Measurements from ENCODE around the gene TCF4. TPM values are rescaled to one million over a fixed set of nuclear protein-coding genes. Genes with fewer than 3 reads are reported as not detected.

TCF4 gene
- total RNA-seq, 1 experiment from 2014 or later: 93.7 TPM

- Histone ChIP-seq H3K9me3 (no peaks in the 10 kb centered on the region), H3K36me3 (ENCODE audit: control insufficient read depth, insufficient read depth, low read length) (no peaks in the 10 kb centered on the region), H3K27me3 (replicated peaks; ENCODE audit: control insufficient read depth, insufficient read depth, low read length) (no peaks in the 10 kb centered on the region), H3K4me1 (0 out of 2 replicates have a peak, but pooled peaks cover under 1% of the 10 kb centered on the region), H3K4me3 (ENCODE audit: low read depth, low read length) (no peak overlapping the region)
- no peak for TF ChIP-seq CTCF (IDR thresholded peaks at IDR 0.05; ENCODE audit: insufficient read depth in 1 of 2, low read depth in 1 of 2, low read length in 1 of 2, severe bottlenecking in 1 of 2, unreplicated experiment in 1 of 2)
- Mint-ChIP-seq H3K9me3 (ENCODE audit: unreplicated experiment) (no peaks in the 10 kb centered on the region), H3K27ac (ENCODE audit: unreplicated experiment) (no peak overlapping the region), H3K36me3 (ENCODE audit: insufficient read depth, unreplicated experiment) (peaks cover 6% of the 10 kb centered on the region), H3K27me3 (ENCODE audit: insufficient read depth, unreplicated experiment) (no peaks in the 10 kb centered on the region), H3K4me3 (ENCODE audit: unreplicated experiment) (no peak overlapping the region), H3K4me1 (ENCODE audit: low read depth, unreplicated experiment) (peaks cover 9% of the 10 kb centered on the region)
- intact Hi-C loops (cut with micrococcal nuclease; ENCODE audit: unreplicated experiment): no loop called here
- ChIA-PET POLR2A (no interaction called here), CTCF (no interaction called here)
- DNase-seq: no peak
- no TSS peak for BruUV-seq (replicated peaks)
Observed at GRCh38 chr18:55489034-55489986, 98.7 kb downstream of the TCF4 start.

DNA sequence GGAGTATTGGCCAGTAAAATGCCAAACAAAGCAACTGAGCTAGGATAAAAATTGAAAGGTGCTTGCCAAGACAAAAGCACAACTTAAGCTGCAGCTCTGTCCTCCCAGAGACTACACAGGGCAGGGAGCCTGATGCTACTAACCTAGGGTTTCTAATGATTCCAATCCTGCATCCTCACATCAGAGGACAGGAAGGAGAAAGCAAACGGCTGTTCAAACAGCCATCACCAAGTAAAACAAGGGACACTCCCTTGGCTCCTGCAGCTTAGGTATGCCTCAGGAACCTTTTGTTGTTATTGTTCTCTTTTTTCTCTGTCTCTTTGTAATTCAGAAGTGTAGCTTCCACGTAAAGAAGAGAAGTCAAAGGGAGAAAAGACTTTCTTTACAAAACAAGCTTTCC is 99.5 kb downstream of the TCF4 start:
- Mint-ChIP-seq H3K9me3 (ENCODE audit: unreplicated experiment) (no peaks in the 10 kb centered on the region), H3K4me3 (ENCODE audit: unreplicated experiment) (no peak overlapping the region), H3K36me3 (ENCODE audit: insufficient read depth, unreplicated experiment) (peaks cover 6% of the 10 kb centered on the region), H3K27ac (ENCODE audit: unreplicated experiment) (no peak overlapping the region), H3K27me3 (ENCODE audit: insufficient read depth, unreplicated experiment) (no peaks in the 10 kb centered on the region), H3K4me1 (ENCODE audit: low read depth, unreplicated experiment) (peaks cover 9% of the 10 kb centered on the region)
- Histone ChIP-seq H3K4me1 (no peaks in the 10 kb centered on the region), H3K36me3 (ENCODE audit: control insufficient read depth, insufficient read depth, low read length) (no peaks in the 10 kb centered on the region), H3K4me3 (ENCODE audit: low read depth, low read length) (no peak overlapping the region), H3K27me3 (replicated peaks; ENCODE audit: control insufficient read depth, insufficient read depth, low read length) (no peaks in the 10 kb centered on the region), H3K9me3 (no peaks in the 10 kb centered on the region)
- ChIA-PET POLR2A (no interaction called here), CTCF (no interaction called here)
- no peak for DNase-seq
- intact Hi-C loops (cut with micrococcal nuclease; ENCODE audit: unreplicated experiment): no loop called here
- no peak for TF ChIP-seq CTCF (IDR thresholded peaks at IDR 0.05; ENCODE audit: insufficient read depth in 1 of 2, low read depth in 1 of 2, low read length in 1 of 2, severe bottlenecking in 1 of 2, unreplicated experiment in 1 of 2)
- no TSS peak for BruUV-seq (replicated peaks)

GRCh38 chr18:55487997-55488396 is 100.0 kb downstream of the TCF4 start:
- ChIA-PET CTCF (no interaction called here), POLR2A (no interaction called here)
- Mint-ChIP-seq H3K9me3 (ENCODE audit: unreplicated experiment) (no peaks in the 10 kb centered on the region), H3K27ac (ENCODE audit: unreplicated experiment) (no peak overlapping the region), H3K27me3 (ENCODE audit: insufficient read depth, unreplicated experiment) (no peaks in the 10 kb centered on the region), H3K4me3 (ENCODE audit: unreplicated experiment) (no peak overlapping the region), H3K36me3 (ENCODE audit: insufficient read depth, unreplicated experiment) (peaks cover 6% of the 10 kb centered on the region), H3K4me1 (ENCODE audit: low read depth, unreplicated experiment) (peaks cover 9% of the 10 kb centered on the region)
- no peak for DNase-seq
- H3K36me3 ChIP-seq (ENCODE audit: control insufficient read depth, insufficient read depth, low read length): no peaks in the 10 kb centered on the region
- no peaks in the 10 kb centered on the region for H3K27me3 ChIP-seq (replicated peaks; ENCODE audit: control insufficient read depth, insufficient read depth, low read length)
- no peaks in the 10 kb centered on the region for H3K9me3 ChIP-seq
- intact Hi-C loops (cut with micrococcal nuclease; ENCODE audit: unreplicated experiment): no loop called here
- H3K4me1 ChIP-seq: no peaks in the 10 kb centered on the region
- BruUV-seq (replicated peaks): no TSS peak
- no peak for TF ChIP-seq CTCF (IDR thresholded peaks at IDR 0.05; ENCODE audit: insufficient read depth in 1 of 2, low read depth in 1 of 2, low read length in 1 of 2, severe bottlenecking in 1 of 2, unreplicated experiment in 1 of 2)
- H3K4me3 ChIP-seq (ENCODE audit: low read depth, low read length): no peak overlapping the region

All from Caco-2 (cell line).